Body of pancreas (tissue), 4 donors: ENCODE results near the gene SP2.

ENCODE experiments used
- CTCF ChIP-seq, 7 experiments: fragments of 450-650 bp in 4 of 7; fragments of 200-600 bp in 3 of 7; sonication (generic) in 3 of 7; IDR thresholded peaks; one replicate each; pipeline ENCODE4 v1.5.1; 2016 to 2019; ENCODE audit warnings: antibody characterized with exemption in 7 of 7
- POLR2A ChIP-seq, 3 donors: fragments of 450-650 bp; IDR thresholded peaks; one replicate each; pipeline ENCODE4 v1.6.1; 2016; ENCODE audit warnings: antibody characterized with exemption in 3 of 3, mild to moderate bottlenecking in 2 of 3

GRCh38 chr17:47975823-47976205, 79.8 kb downstream of the SP2 start:
- TF ChIP-seq CTCF (IDR thresholded peaks at IDR 0.05) = no peak
- TF ChIP-seq POLR2A (IDR thresholded peaks at IDR 0.05) = no peak
